ENCODE results near the gene PPP1R9A. TPM values are rescaled to one million over a fixed set of nuclear protein-coding genes. Genes with fewer than 3 reads are reported as not detected.

PPP1R9A gene
- total and polyA plus RNA-seq, 7 donors: 1.8 to 51.3 (median 43.5) TPM

DNA sequence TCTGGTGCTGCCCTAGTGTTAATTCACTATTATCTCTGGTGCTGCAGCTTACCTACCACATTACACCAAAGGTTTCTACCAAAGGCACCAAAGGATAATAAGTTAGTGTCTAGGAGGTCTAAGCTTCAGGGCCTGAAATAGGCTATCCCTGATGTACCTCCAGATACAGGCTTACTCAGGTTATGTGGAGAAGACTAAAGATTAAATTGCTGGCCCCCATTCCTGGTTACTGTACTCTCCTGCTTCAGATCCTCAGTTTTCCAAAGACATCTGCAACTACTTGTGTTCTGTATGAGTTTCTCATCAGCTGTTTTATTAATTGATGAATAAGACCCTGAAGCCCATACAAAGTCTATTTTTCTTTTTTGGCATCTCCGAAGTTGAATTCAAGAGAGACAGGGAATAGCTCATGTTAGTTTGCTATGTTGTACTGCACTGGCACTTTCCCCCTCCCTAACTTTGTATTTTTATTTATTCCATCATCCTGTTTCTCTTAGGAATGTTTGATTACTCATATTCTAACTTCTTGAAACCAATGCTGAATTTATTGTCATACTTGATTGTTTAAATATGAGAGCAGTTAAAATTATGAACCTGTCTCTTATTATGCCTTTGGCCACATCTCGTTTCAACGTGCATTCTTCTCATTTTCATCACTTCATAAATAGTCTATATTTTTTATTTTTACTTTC, 331.0 kb downstream of the PPP1R9A start:
- H3K27me3 ChIP-seq: no peaks in the 10 kb centered on the region
- H3K9me3 ChIP-seq: no peaks in the 10 kb centered on the region
- no peak overlapping the region for H3K4me3 ChIP-seq
- DNase-seq: no peak
- WGBS, 2 donors: 66 to 72% methylated on average over 3 of the region's 3 CpGs
- H3K4me1 ChIP-seq: no peaks in the 10 kb centered on the region
- no peak overlapping the region for H3K27ac ChIP-seq
- TF ChIP-seq CTCF (IDR thresholded peaks at IDR 0.05) (no peak), EP300 (IDR thresholded peaks at IDR 0.05) (no peak)
- intact Hi-C loops (cut with DNase I): no loop called here
- no peaks in the 10 kb centered on the region for H3K36me3 ChIP-seq

DNA sequence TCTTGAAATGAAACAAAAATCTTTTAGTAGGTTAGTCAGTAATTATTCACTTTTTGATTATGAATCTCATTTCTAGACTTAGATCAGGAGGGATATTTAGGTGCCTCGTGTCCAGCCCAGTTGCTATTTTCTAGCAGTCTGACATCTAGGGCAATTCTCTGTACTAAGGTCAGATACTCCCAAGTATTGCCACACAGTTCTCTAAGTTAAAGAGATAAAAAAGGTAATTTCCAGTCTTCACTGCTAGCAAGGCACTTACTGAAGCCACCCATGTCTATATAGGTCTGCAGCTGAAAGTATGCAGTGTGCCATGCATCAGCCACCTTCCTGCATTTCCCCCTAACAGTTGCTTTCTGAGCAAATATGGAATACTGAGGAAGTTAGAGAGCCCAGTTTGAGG, 333.5 kb downstream of the PPP1R9A start:
- WGBS, 2 donors: 42 to 78% methylated on average over 1 of the region's 1 CpG
- TF ChIP-seq POLR2A (IDR thresholded peaks at IDR 0.05) (no peak), EP300 (IDR thresholded peaks at IDR 0.05) (no peak), POLR2AphosphoS5 (IDR thresholded peaks at IDR 0.05) (no peak)
- no peak for DNase-seq
- Histone ChIP-seq H3K4me3 (no peak overlapping the region), H3K9me3 (no peaks in the 10 kb centered on the region), H3K4me1 (no peaks in the 10 kb centered on the region), H3K27me3 (no peaks in the 10 kb centered on the region), H3K36me3 (no peaks in the 10 kb centered on the region), H3K27ac (no peak overlapping the region)
- intact Hi-C loops (cut with DNase I): no loop called here

- no peak for TF ChIP-seq POLR2A (IDR thresholded peaks at IDR 0.05)
- peaks cover 0 to 9% (median 0%) of the 10 kb centered on the region in 4 donors for H3K4me1 ChIP-seq
- 73 to 83% methylated on average over 2 of the region's 2 CpGs for WGBS, 2 donors
- H3K27ac ChIP-seq: no peak overlapping the region
- H3K4me3 ChIP-seq: no peak overlapping the region
- intact Hi-C loops (cut with DNase I): no loop called here
- no peaks in the 10 kb centered on the region for H3K9me3 ChIP-seq
- no peak for DNase-seq
- H3K27me3 ChIP-seq: no peaks in the 10 kb centered on the region
- H3K36me3 ChIP-seq: no peaks in the 10 kb centered on the region
Observed at GRCh38 chr7:95242266-95242665, 334.9 kb downstream of the PPP1R9A start.

GRCh38 chr7:95244616-95245015, 337.2 kb downstream of the PPP1R9A start:
- TF ChIP-seq POLR2AphosphoS5 (IDR thresholded peaks at IDR 0.05): no peak
- no peak for TF ChIP-seq CTCF (IDR thresholded peaks at IDR 0.05)
- TF ChIP-seq EP300 (IDR thresholded peaks at IDR 0.05): no peak
- TF ChIP-seq POLR2A (IDR thresholded peaks at IDR 0.05): no peak
- intact Hi-C loops (cut with DNase I): loop anchor here (5.0 kb wide), 2 partner anchors 233 to 807 kb away; no protein-coding TSS in a partner anchor
- H3K4me3 ChIP-seq: no peak overlapping the region
- H3K27ac ChIP-seq: no peak overlapping the region
- no peaks in the 10 kb centered on the region for H3K36me3 ChIP-seq
- no peaks in the 10 kb centered on the region for H3K9me3 ChIP-seq
- H3K27me3 ChIP-seq: no peaks in the 10 kb centered on the region
- H3K4me1 ChIP-seq: peaks cover 0 to 9% (median 0%) of the 10 kb centered on the region in 4 donors
- no peak for DNase-seq

GRCh38 chr7:95245828-95246500, 338.6 kb downstream of the PPP1R9A start:
- no peak for TF ChIP-seq EP300 (IDR thresholded peaks at IDR 0.05)
- TF ChIP-seq POLR2AphosphoS5 (IDR thresholded peaks at IDR 0.05): no peak
- no peaks in the 10 kb centered on the region for H3K36me3 ChIP-seq
- peaks cover 0 to 9% (median 0%) of the 10 kb centered on the region in 4 donors for H3K4me1 ChIP-seq
- no peaks in the 10 kb centered on the region for H3K9me3 ChIP-seq
- no peaks in the 10 kb centered on the region for H3K27me3 ChIP-seq
- H3K27ac ChIP-seq: no peak overlapping the region
- no peak overlapping the region for H3K4me3 ChIP-seq
- DNase-seq: no peak
- intact Hi-C loops (cut with DNase I): loop anchor here (2.0 to 5.0 kb wide), 3 partner anchors 231 to 809 kb away; no protein-coding TSS in a partner anchor
- 73 to 85% methylated on average over 5 of the region's 5 CpGs for WGBS, 2 donors

- peak in 3 of 4 experiments; percentile 74 to 78 (median 76) for TF ChIP-seq CTCF (IDR thresholded peaks at IDR 0.05)
- no peak for TF ChIP-seq POLR2A (IDR thresholded peaks at IDR 0.05)
- 1 to 6% methylated on average over 5 of the region's 5 CpGs for WGBS, 2 donors
- Histone ChIP-seq H3K36me3 (peaks cover 0 to 4% (median 0%) of the 10 kb centered on the region in 4 donors), H3K27ac (no peak overlapping the region), H3K4me3 (no peak overlapping the region), H3K9me3 (no peaks in the 10 kb centered on the region), H3K4me1 (peaks cover 0 to 9% (median 0%) of the 10 kb centered on the region in 4 donors), H3K27me3 (no peaks in the 10 kb centered on the region)
- peak; percentile 70 for DNase-seq
- intact Hi-C loops (cut with DNase I): loop anchor here (2.0 to 5.0 kb wide), 3 partner anchors 230 to 810 kb away; no protein-coding TSS in a partner anchor
Observed at GRCh38 chr7:95246831-95247370, 339.5 kb downstream of the PPP1R9A start.

Data from sigmoid colon (tissue), 7 donors.